ENCODE results near the gene LARGE1. TPM values are rescaled to one million over a fixed set of nuclear protein-coding genes. Genes with fewer than 3 reads are reported as not detected.

The LARGE1 gene
- polyA plus RNA-seq, 4 donors = 24.8 to 30.4 (median 27.6) TPM

DNA sequence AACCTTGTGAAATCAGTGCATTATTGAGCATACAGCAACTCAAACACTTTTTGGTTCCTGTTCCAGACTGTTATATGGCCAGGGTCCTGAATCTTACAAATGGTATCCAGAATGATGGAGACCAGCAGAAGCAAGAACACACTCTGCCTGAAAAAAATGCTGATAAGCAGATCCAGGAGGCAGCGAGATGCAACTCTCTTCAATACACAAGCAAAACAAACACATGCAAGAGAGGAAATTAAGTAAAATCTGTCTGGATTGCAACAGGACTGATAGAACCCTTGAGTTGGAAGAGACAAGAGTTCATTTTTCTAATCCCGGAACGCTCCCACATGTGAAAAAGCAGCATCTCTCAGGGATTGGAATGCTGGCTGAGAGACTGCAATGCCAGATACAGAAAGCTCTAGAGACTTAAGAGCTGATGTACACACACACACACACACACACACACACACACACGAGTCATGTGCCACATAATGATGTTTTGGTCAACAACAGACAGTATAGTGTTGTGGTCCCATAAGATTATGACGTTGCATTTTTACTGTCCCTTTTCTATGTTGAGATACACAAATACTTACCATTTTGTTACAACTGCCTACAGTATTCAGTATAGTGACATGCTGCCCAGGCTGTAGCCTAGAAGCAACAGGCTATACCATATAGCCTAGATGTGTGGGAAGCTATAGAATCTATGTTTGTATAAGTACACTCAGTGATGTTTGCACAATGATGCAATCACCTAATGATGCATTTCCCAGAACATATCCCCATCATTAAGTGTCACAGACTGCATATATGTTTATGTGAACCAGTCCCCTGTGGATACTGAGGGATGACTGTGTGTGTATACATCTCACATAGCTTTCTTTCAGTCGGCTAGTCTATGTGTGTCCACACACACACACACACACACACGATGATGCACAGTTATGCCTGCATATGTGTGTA is 406.6 kb downstream of the LARGE1 start:
- no peak for DNase-seq (ENCODE audit: low read depth in 4 of 4, low spot score in 3 of 4)

DNA sequence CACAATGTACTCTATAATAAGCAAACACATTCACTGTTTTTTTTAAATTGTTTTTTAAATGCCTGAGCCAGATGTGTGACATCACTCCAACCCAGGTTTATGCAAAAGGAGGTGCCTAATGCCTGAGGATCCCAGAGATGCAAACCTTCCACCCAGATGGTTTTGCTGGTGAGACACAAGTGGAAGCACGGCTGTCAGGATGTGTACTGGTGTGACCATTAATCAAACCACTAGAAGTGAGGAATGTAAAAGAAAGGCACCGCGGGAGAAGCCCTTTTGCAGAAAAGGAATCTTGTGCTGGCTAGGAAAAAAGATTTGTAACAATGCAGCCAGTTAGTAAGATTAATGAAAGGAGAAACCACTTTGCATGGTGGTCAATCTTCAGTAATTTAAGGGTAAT is 407.4 kb downstream of the LARGE1 start:
- DNase-seq (ENCODE audit: low read depth in 4 of 4, low spot score in 3 of 4) = no peak

GRCh38 chr22:33510429-33510904 is 409.8 kb downstream of the LARGE1 start:
- no peak for DNase-seq (ENCODE audit: low read depth in 4 of 4, low spot score in 3 of 4)

DNA sequence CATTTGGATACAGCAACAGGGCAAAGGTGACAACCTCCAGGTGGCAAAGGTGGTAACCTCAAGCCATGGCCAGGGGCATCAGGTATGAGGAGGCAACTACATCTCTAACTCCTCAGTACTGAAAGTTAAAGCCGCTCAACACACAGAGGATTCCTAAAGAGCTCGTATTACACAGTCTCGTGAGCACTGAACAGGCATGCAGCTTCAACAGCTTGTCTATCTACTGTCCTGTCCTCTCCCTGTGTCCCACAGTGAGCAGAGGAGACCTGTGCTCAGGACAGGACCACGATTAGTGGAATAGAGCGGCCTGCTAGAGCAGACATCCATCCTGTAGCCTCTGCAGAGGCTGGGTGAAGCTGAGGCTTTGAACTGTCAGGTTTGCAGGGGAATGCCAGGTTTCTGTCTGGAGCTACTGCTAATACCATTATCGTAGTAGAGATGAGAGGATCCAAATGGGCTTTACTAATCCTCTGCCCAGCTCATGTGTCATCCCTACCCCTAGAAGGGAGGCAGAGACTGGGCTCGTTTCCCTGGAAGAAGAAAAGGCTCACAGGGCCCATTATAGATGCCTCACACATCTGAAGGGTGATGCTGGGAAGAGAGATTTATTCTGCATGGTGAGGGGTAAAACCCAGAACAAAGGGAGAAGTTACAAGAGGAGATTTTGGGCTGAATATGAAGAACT is 415.2 kb downstream of the LARGE1 start:
- DNase-seq (ENCODE audit: low read depth in 4 of 4, low spot score in 3 of 4) = no peak

DNA sequence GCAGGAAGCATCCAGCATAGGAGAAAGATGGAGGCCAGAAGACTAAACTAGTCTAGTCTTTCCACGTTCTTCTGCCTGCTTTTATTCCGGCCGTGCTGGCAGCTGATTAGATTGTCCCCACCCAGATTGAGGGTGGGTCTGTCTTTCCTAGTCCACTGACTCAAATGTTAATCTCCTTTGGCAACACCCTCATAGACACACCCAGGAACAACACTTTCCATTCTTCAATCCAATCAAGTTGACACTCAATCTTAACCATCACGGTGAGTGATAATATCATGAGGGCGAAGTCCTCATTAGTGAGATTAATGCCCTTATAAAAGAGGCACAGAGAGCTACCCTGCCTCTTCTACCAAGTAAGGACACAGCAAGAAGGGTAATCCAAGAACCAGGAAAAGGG is 424.2 kb downstream of the LARGE1 start:
- no peak for DNase-seq (ENCODE audit: low read depth in 4 of 4, low spot score in 3 of 4)

DNA sequence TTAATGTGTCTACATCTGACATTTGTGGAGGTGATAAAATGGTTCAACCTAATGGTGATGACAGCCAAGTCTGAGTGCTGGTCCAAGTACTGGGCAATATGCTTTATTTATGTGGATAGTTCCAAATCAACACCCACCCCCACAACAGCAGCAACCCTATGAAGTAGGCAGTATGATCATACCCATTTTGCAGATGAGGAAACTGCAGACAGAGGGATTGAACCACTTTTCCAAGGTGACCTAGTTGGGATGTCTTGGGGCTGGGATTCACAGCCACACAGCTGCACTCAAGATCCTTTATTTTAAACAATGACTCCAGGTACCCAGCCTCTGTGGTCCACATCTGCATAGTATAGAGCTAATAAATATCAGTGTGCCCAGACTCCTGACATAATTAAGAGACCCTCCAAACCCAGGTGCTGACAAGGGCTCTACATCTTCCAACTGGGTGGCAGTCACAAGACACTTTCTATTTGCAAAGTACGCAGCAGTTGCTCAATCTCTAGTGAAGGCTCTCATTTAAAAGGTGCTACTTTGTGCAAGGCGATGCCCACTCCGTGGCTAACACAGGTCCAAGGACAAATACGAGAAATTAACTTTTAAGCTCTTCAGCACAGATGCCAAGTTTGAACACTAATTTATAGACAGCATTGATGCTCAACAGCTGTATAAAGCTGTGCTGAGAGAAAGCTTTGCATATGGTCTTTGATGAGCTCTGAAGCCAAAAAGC is 426.6 kb downstream of the LARGE1 start:
- no peak for DNase-seq (ENCODE audit: low read depth in 4 of 4, low spot score in 3 of 4)

- DNase-seq (ENCODE audit: low read depth in 4 of 4, low spot score in 3 of 4) = no peak
Measured at GRCh38 chr22:33492210-33492651, 428.0 kb downstream of the LARGE1 start.

DNA sequence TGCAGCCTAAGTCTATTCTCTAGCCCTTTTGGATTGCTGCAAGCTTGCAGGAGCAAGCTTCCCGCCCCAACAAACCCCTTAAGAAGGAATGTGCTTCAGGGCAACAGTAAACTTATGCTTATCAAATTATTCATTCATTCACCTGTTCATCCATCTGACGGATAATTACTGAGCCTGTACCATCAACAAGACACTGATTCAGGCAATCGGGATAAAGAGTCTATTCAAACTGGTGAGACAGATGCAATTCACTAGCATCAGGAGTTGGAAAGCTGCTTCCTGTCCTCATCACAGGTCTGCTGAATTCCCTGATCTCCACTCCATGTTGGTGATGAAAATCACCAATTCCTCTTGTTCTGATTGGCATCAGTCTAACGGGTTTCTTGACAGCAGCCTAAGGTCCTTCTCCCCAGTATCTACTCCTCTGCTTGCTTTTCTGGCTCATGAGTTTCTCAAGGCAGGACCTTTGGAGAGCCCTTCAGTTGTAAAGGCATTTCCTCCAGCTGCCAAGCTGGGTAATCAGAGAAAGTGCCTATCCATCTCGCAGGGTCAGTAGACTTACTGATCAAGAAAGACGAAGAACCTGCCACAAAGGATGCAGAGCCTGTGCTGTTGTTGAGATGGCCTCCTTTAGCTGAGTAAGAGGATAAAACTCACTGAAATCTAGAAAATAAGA is 433.1 kb downstream of the LARGE1 start:
- DNase-seq (ENCODE audit: low read depth in 4 of 4, low spot score in 3 of 4) = no peak

DNA sequence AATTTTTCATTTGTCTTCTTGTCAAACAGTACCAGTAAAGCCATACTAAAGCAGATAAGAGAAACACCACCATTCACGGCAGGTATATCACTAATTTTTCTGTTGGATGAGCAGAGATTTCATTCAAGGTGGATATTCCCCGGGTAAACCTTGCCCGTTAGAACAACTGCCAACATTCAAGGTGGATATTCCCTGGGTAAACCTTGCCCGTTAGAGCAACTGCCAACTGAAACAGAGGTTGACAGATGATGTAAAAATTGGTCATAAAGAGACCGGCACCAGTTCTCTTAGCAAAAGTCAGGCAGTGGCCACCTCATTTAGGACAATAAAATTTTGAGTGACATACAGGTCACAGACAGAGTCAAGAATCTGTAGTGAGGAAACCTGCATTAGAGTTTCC is 438.7 kb downstream of the LARGE1 start:
- no peak for DNase-seq (ENCODE audit: low read depth in 4 of 4, low spot score in 3 of 4)

DNA sequence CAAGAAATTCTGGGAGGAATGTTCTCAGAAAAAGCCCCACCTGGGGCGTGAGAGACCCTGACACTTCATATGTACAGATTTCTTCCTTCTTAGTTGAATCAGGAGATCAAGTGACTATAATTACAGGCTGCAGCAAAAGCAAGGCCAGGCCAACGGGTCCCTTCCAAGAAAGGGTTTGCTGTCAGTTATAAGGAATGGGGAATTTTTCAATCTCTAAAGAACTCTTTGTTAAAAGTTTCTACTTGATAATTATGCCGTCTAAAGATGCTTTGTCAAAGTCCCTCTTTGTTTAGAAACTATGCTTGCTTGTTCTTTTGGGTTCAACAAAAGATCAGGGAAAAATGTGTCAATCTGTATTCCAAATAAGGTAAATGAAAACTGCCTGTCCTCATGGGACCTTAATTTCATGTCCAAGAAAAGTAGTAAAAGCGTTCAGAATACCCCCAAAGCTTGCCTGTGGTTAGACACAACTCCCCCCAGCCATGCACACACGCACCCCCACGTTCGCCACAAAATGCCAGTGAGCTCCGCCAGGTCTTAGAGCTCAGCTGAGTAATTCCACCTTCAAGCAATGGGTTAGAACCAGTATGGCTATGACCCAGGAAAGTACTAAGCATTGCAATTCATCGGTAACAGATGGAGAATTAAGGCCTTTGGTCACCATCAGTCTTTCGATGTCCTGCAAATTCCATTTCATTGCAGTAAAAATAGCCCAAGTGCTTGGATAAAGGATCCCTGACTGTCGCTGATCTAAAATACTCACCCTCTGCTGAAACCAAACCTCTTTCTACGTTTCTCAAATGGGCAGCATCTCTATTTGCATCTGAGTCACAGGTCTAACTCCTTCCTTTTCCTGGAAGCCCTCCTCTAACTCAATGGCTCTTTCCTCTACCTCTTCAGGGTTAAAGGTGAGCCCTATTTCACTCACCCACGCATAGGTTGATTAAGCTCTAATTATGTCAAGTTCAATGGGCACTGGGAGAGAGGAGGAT is 442.9 kb downstream of the LARGE1 start:
- no peak for DNase-seq (ENCODE audit: low read depth in 4 of 4, low spot score in 3 of 4)

DNA sequence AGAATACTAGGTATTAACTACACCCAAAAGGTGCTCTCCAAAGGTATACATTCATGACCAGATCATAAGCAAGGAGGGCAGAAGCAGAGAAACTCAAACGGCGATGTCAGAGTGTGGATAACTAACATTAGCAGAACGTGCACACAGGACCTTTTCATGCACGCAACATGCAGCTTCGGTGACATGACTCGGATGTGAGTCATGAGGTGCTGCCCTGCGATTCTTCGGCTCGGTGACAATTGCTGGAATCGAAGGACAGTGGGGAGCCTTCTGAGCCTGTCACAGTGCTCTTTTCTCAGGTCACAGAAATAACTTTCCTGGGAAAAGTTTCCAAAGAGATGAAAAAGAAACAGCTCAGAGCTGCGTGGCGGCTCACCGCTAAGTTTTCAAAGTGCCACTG is 443.6 kb downstream of the LARGE1 start:
- no peak for DNase-seq (ENCODE audit: low read depth in 4 of 4, low spot score in 3 of 4)

DNA sequence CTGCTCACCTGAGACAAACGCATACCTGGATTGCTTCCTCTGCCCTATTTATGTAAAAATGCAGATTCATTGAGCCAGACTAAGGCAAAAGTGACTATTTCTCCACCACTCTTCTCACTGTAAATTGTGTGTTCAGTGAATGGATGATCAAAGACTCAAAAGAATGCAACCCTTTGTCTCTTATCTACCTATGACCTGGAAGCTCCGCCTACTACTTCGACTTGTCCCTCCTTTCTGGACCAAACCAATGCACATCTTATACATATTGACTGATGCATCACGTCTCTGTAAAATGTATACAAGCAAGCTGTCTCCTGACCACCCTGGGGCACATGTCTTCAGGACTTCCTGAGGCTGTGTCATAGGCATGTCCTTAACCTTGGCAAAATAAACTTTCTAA is 444.1 kb downstream of the LARGE1 start:
- no peak for DNase-seq (ENCODE audit: low read depth in 4 of 4, low spot score in 3 of 4)

DNA sequence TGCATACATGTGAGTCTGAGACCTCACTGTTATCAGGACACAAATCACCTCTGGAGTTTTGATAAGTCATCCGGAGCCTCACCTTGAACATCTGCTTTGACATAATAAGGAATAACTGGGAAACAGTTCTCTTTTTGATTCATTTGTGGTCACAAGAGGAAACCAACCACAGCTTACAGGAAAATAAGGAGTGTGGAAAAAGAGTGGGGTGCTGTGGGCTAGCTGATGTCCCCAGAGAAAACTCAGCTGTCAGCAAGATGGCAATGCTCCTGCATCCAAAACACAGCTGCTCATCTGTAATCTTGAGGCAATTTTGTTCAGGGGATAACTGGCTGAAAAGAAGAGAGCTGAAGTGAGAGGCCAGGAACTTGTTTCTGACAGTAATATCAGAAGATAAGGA is 445.7 kb downstream of the LARGE1 start:
- DNase-seq (ENCODE audit: low read depth in 4 of 4, low spot score in 3 of 4) = no peak

DNA sequence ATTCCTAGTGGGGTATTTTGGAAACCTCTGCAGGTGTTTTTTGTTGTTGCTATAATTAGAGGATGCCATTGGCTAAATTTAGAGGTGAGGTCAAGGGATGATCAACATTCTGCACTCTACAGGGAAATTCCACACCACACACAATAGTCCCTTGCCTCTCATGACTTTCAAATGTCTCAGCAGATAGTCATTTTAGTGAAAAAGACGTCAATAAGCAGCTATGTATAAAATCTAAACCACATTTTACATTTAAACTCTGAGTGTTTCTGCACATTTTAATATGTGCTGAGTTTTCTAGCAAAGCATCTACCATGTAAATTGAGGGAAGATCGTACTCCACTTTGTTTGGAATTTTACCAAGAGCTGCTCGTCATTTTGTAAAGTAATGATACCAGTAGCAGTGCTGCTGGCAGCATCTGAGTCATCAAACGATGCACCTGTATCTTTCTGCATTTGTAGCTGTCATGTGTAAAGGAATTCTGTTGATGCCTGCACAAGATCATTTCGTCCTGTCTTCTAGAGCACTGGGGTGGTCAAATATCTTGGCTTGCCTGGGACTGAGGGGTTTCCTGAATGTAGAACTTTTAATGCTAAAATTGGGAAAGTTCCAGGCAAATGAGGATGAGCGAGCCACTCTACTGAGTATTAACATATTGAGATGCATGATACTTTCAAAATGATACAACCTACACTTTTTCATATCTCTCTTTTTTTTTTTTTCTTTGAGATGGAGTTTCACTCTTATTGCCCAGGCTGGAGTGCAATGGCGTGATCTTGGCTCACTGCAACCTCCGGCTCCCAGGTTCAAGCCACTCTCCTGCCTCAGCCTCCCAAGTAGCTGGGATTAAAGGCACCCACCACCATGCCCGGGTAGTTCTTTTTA is 447.6 kb downstream of the LARGE1 start:
- DNase-seq (ENCODE audit: low read depth in 4 of 4, low spot score in 3 of 4) = no peak

GRCh38 chr22:33470456-33470855 is 449.8 kb downstream of the LARGE1 start:
- no peak for DNase-seq (ENCODE audit: low read depth in 4 of 4, low spot score in 3 of 4)

GRCh38 chr22:33467620-33468095 is 452.6 kb downstream of the LARGE1 start:
- no peak for DNase-seq (ENCODE audit: low read depth in 4 of 4, low spot score in 3 of 4)

- no peak for DNase-seq (ENCODE audit: low read depth in 4 of 4, low spot score in 3 of 4)
Measured at GRCh38 chr22:33467080-33467479, 453.2 kb downstream of the LARGE1 start.

- DNase-seq (ENCODE audit: low read depth in 4 of 4, low spot score in 3 of 4) = no peak
Measured at GRCh38 chr22:33465554-33465953, 454.7 kb downstream of the LARGE1 start.
